GM12892 (cell line): Measurements from ENCODE around the gene AKR1C3.
"Not testable (repeated sequence)": the region's sequence is repeated elsewhere in the genome, so short reads cannot be mapped to it uniquely, and the experiment has no call there.

Experiments used
- DNase-seq: peaks from one replicate; pipeline ENCODE4 v3.0.0; 2011; ENCODE audit not compliant: insufficient read length
- FAIRE-seq: peaks from 2 replicates; lab custom pipeline; 2011; peaks lifted over from hg19 to GRCh38; lab: Jason Lieb, UNC
- POLR2A ChIP-seq: IDR thresholded peaks from 2 replicates; pipeline ENCODE4 v1.6.1; 2011; ENCODE audit warnings: low read depth, low read length, control low read depth
- POLR2AphosphoS5 ChIP-seq: IDR thresholded peaks from 2 replicates; pipeline ENCODE4 v1.6.1; 2011; ENCODE audit warnings: low read depth, low read length, control low read depth
- TAF1 ChIP-seq: IDR thresholded peaks from 2 replicates; pipeline ENCODE4 v1.6.1; 2011; ENCODE audit warnings: low read depth, mild to moderate bottlenecking, control low read depth, low read length, borderline replicate concordance

AKR1C3 gene

GRCh38 chr10:5116621-5117020 is 22.4 kb downstream of the AKR1C3 start:
- TF ChIP-seq TAF1 (no peak), POLR2A (no peak), POLR2AphosphoS5 (no peak)
- FAIRE-seq (no peak), DNase-seq (no peak)

- no peak for DNase-seq
- FAIRE-seq, result no peak
- no peak for TF ChIP-seq POLR2A
- TF ChIP-seq POLR2AphosphoS5, result no peak
- no peak for TF ChIP-seq TAF1
These were observed 22.8 kb downstream of the AKR1C3 start for GRCh38 chr10:5117026-5117425.

- FAIRE-seq, DNase-seq: not testable (repeated sequence)
These were observed 25.8 kb downstream of the AKR1C3 start for GRCh38 chr10:5119997-5120396.

- TF ChIP-seq TAF1, result no peak
- no peak for TF ChIP-seq POLR2AphosphoS5
- TF ChIP-seq POLR2A, result no peak
- FAIRE-seq (no peak), DNase-seq (no peak)
These were observed 29.7 kb downstream of the AKR1C3 start for GRCh38 chr10:5123886-5124285.

- no peak for TF ChIP-seq TAF1
- DNase-seq (no peak), FAIRE-seq (no peak)
These were observed 31.3 kb downstream of the AKR1C3 start for GRCh38 chr10:5125315-5126044.

GRCh38 chr10:5135581-5135980 is 41.4 kb downstream of the AKR1C3 start:
- no peak for FAIRE-seq
- no peak for DNase-seq
- TF ChIP-seq POLR2AphosphoS5, result no peak
- TF ChIP-seq POLR2A, result no peak
- no peak for TF ChIP-seq TAF1

- DNase-seq (no peak), FAIRE-seq (no peak)
- TF ChIP-seq POLR2A (no peak), TAF1 (no peak), POLR2AphosphoS5 (no peak)
These were observed 42.4 kb downstream of the AKR1C3 start for GRCh38 chr10:5136468-5137087.

GRCh38 chr10:5137699-5138098 is 43.5 kb downstream of the AKR1C3 start:
- DNase-seq, result not testable (repeated sequence)

GRCh38 chr10:5142199-5142598 is 48.0 kb downstream of the AKR1C3 start:
- DNase-seq (no peak), FAIRE-seq (no peak)
- TF ChIP-seq POLR2A, result no peak
- TF ChIP-seq TAF1, result no peak

More at GRCh38 chr10:5137699-5138098, 43.5 kb downstream of the AKR1C3 start:
- FAIRE-seq, result not testable (repeated sequence)

GRCh38 chr10:5143137-5143536 is 48.9 kb downstream of the AKR1C3 start:
- no peak for FAIRE-seq

GRCh38 chr10:5146920-5147254 is 52.7 kb downstream of the AKR1C3 start:
- TF ChIP-seq POLR2AphosphoS5 (no peak), TAF1 (no peak), POLR2A (no peak)
- FAIRE-seq (no peak), DNase-seq (no peak)

More at GRCh38 chr10:5143137-5143536, 48.9 kb downstream of the AKR1C3 start:
- DNase-seq, result no peak
- no peak for TF ChIP-seq POLR2A
- no peak for TF ChIP-seq POLR2AphosphoS5
- TF ChIP-seq TAF1, result no peak

- TF ChIP-seq TAF1, result no peak
- TF ChIP-seq POLR2A, result no peak
- FAIRE-seq (no peak), DNase-seq (no peak)
These were observed 53.2 kb downstream of the AKR1C3 start for GRCh38 chr10:5147255-5147980.
